Keratinocyte (primary cell): ENCODE measurements around the gene PRKN. TPM values are rescaled to one million over a fixed set of nuclear protein-coding genes. Genes with fewer than 3 reads are reported as not detected.

ENCODE experiments used
- DNase-seq: peaks from one replicate; pipeline ENCODE4 v3.0.0-alpha.2; 2011; ENCODE audit warnings: low read depth, missing footprints, low spot score
- FAIRE-seq: peaks from 2 replicates; lab custom pipeline; 2011; peaks lifted over from hg19 to GRCh38; lab: Jason Lieb, UNC
- H2AFZ ChIP-seq: 2 replicates; pipeline ENCODE4 v1.6.0; 2012; ENCODE audit warnings: low read length, control low read depth, inconsistent platforms; ENCODE audit not compliant: control insufficient read depth
- H3K27ac ChIP-seq: 2 replicates; pipeline ENCODE4 v1.5.1; 2011; ENCODE audit warnings: low read length; ENCODE audit not compliant: control insufficient read depth, insufficient read depth
- H3K27me3 ChIP-seq: 3 replicates; pipeline ENCODE4 v1.6.0; 2011; ENCODE audit warnings: low read length; ENCODE audit not compliant: control insufficient read depth, insufficient read depth; ENCODE audit errors: extremely low read depth
- H3K36me3 ChIP-seq, 2 experiments: 2 replicates in 1 of 2; 3 replicates in 1 of 2; pipeline ENCODE4 v1.5.1; 2011; ENCODE audit warnings: low read length in 2 of 2, mild to moderate bottlenecking in 1 of 2; ENCODE audit not compliant: control insufficient read depth in 2 of 2, insufficient read depth in 2 of 2; ENCODE audit errors: extremely low read depth in 1 of 2
- H3K4me1 ChIP-seq: 3 replicates; pipeline ENCODE4 v1.5.1; 2011; ENCODE audit warnings: low read length; ENCODE audit not compliant: control insufficient read depth, insufficient read depth; ENCODE audit errors: extremely low read depth
- H3K4me2 ChIP-seq: 3 replicates; pipeline ENCODE4 v1.6.0; 2011; ENCODE audit warnings: low read depth, low read length; ENCODE audit not compliant: control insufficient read depth, insufficient read depth; ENCODE audit errors: extremely low read depth
- H3K4me3 ChIP-seq, 3 experiments: fragments of 200-600 bp in 1 of 3; sonication (generic) in 1 of 3; 2 replicates in 2 of 3; 3 replicates in 1 of 3; pipeline ENCODE4 v1.5.1; 2011 to 2016; ENCODE audit warnings: low read length in 3 of 3, mild to moderate bottlenecking in 3 of 3, control low read depth in 2 of 3, inconsistent platforms in 1 of 3, low read depth in 1 of 3, mixed read lengths in 1 of 3, mixed run types in 1 of 3, moderate library complexity in 1 of 3; ENCODE audit not compliant: control insufficient read depth in 2 of 3, insufficient read depth in 2 of 3; ENCODE audit errors: extremely low read depth in 1 of 3
- H3K79me2 ChIP-seq: 2 replicates; pipeline ENCODE4 v1.6.0; 2012; ENCODE audit warnings: low read length; ENCODE audit not compliant: control insufficient read depth, insufficient read depth
- H3K9ac ChIP-seq: 3 replicates; pipeline ENCODE4 v1.6.0; 2011; ENCODE audit warnings: low read length; ENCODE audit not compliant: control insufficient read depth, insufficient read depth; ENCODE audit errors: extremely low read depth
- H3K9me1 ChIP-seq: 3 replicates; pipeline ENCODE4 v1.6.0; 2011; ENCODE audit warnings: low read length; ENCODE audit not compliant: control insufficient read depth, insufficient read depth; ENCODE audit errors: extremely low read depth
- H3K9me3 ChIP-seq: 2 replicates; pipeline ENCODE4 v1.5.1; 2012; ENCODE audit warnings: low read depth, low read length; ENCODE audit not compliant: control insufficient read depth
- H4K20me1 ChIP-seq: 3 replicates; pipeline ENCODE4 v1.6.0; 2011; ENCODE audit warnings: low read length; ENCODE audit not compliant: control insufficient read depth, insufficient read depth; ENCODE audit errors: extremely low read depth
- EZH2 ChIP-seq: IDR thresholded peaks from one replicate; pipeline ENCODE4 v1.6.1; 2012; ENCODE audit warnings: inconsistent platforms, mild to moderate bottlenecking, low read length, moderate library complexity
- dilution Hi-C: fragments of 300-500 bp; cut with MboI; formaldehyde crosslinking; loops from one replicate; pipeline ENCODE4 v1.7.0; 2020; ENCODE audit warnings: low sequenced_read_pairs; ENCODE audit not compliant: extremely low pct_ligation_motif_present
- polyA plus RNA-seq, 5 experiments: library from polyadenylated mRNA; depleted of rRNA in 3 of 5; stranded (reverse) in 3 of 5; stranded (forward) in 1 of 5; unstranded in 1 of 5; fragments of >200 nt; gene quantifications; 1 replicate in 1 of 5; 2 replicates in 3 of 5; 3 replicates in 1 of 5; pipeline versions ENCODE4 v1.2.1 to v1.2.3, GENCODE V29; 2011 to 2012; ENCODE audit warnings: missing spikeins in 2 of 5, low read depth in 1 of 5, low replicate concordance in 1 of 5
- TF ChIP-seq, protein P1 (sequence below), 3 experiments: IDR thresholded peaks in 1 of 3; conservative IDR thresholded peaks in 1 of 3; optimal IDR thresholded peaks in 1 of 3; 2 replicates in 2 of 3; 3 replicates in 1 of 3; pipeline versions ENCODE3 to v1.5.1; 2011; ENCODE audit warnings: low read length in 3 of 3, mild to moderate bottlenecking in 3 of 3, moderate library complexity in 2 of 3, control low read depth in 1 of 3, inconsistent platforms in 1 of 3; ENCODE audit not compliant: insufficient read depth in 2 of 3; ENCODE audit errors: extremely low read depth in 1 of 3

Gene PRKN
- polyA plus RNA-seq, 1 donor (not counting 4 experiments of a cell fraction or from before 2014, with no cell fraction given): 0.67 TPM

DNA sequence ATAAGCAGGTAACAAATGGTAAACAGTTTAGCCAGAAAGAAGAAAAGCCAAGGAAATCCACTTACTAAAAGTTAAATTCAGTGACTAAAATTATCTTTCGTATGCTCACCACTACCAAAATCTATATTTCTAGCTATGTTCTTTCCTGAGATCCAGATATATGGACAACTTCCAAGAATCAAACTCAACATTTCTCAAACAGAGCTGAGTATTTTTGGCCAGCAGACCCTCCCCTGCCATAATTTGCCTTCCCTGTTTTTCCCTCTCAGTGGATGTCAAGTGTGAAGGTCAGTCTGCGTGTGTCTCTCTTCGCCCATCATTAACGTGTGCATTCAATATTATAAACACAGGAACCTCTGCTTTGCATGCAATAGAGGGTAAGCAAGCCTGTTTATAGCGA, 42.0 kb downstream of the PRKN start:
- DNase-seq (no peak), FAIRE-seq (no peak)
- H2AFZ ChIP-seq: no peak overlapping the region
- no peaks in the 10 kb centered on the region for H3K79me2 ChIP-seq
- no peaks in the 10 kb centered on the region for H3K4me1 ChIP-seq
- no peak overlapping the region for H3K4me3 ChIP-seq
- no peaks in the 10 kb centered on the region for H4K20me1 ChIP-seq
- no peaks in the 10 kb centered on the region for H3K27me3 ChIP-seq
- H3K4me2 ChIP-seq: no peak overlapping the region
- TF ChIP-seq, protein P1, sequence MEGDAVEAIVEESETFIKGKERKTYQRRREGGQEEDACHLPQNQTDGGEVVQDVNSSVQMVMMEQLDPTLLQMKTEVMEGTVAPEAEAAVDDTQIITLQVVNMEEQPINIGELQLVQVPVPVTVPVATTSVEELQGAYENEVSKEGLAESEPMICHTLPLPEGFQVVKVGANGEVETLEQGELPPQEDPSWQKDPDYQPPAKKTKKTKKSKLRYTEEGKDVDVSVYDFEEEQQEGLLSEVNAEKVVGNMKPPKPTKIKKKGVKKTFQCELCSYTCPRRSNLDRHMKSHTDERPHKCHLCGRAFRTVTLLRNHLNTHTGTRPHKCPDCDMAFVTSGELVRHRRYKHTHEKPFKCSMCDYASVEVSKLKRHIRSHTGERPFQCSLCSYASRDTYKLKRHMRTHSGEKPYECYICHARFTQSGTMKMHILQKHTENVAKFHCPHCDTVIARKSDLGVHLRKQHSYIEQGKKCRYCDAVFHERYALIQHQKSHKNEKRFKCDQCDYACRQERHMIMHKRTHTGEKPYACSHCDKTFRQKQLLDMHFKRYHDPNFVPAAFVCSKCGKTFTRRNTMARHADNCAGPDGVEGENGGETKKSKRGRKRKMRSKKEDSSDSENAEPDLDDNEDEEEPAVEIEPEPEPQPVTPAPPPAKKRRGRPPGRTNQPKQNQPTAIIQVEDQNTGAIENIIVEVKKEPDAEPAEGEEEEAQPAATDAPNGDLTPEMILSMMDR (optimal IDR thresholded peaks at IDR 0.05 in 1 of 3, IDR thresholded peaks at IDR 0.05 in 1 of 3, conservative IDR thresholded peaks at IDR 0.05 in 1 of 3; ENCODE audit: extremely low read depth in 1 of 3, insufficient read depth in 2 of 3, low read length in 3 of 3): no peak
- TF ChIP-seq EZH2: no peak
- no peak overlapping the region for H3K27ac ChIP-seq
- no peaks in the 10 kb centered on the region for H3K9me3 ChIP-seq
- no peaks in the 10 kb centered on the region for H3K36me3 ChIP-seq
- H3K9me1 ChIP-seq: no peaks in the 10 kb centered on the region
- no peak overlapping the region for H3K9ac ChIP-seq
- dilution Hi-C loops: no loop called here

DNA sequence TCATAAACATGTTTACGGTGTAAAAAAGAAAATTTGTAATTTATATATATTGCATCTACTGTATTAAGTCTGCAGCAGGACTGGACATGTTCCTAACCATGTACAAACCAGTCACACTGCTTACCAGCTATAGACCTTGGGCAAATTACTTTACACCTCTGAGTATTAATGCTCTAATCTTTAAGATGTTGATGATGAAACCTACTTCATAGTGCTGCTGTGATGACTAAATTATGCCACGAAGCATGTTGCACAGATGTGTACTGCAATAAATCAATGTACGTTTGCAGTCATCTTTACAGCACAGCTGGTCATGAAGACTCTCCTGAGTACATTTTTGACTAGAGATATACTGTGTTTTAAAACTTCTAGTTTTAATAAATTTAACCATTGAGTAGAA, 42.6 kb downstream of the PRKN start:
- H3K36me3 ChIP-seq: no peaks in the 10 kb centered on the region
- TF ChIP-seq, protein P1 (optimal IDR thresholded peaks at IDR 0.05 in 1 of 3, IDR thresholded peaks at IDR 0.05 in 1 of 3, conservative IDR thresholded peaks at IDR 0.05 in 1 of 3; ENCODE audit: extremely low read depth in 1 of 3, insufficient read depth in 2 of 3, low read length in 3 of 3): no peak
- no peak for TF ChIP-seq EZH2
- H3K27ac ChIP-seq: no peak overlapping the region
- H3K4me1 ChIP-seq: no peaks in the 10 kb centered on the region
- no peaks in the 10 kb centered on the region for H3K9me3 ChIP-seq
- H2AFZ ChIP-seq: no peak overlapping the region
- no peaks in the 10 kb centered on the region for H4K20me1 ChIP-seq
- H3K4me2 ChIP-seq: no peak overlapping the region
- no peak overlapping the region for H3K9ac ChIP-seq
- FAIRE-seq: no peak
- no peaks in the 10 kb centered on the region for H3K79me2 ChIP-seq
- no peaks in the 10 kb centered on the region for H3K9me1 ChIP-seq
- no peaks in the 10 kb centered on the region for H3K27me3 ChIP-seq
- dilution Hi-C loops: no loop called here
- H3K4me3 ChIP-seq: no peak overlapping the region
- peak; percentile 25 for DNase-seq
